WTC11 (cell line): ENCODE data around the gene STK32B.

Source experiments
- ATF2 ChIP-seq: sonication (generic); formaldehyde crosslinking; IDR thresholded peaks from 2 replicates; pipeline ENCODE4 v1.8.1; 2022; ENCODE audit warnings: low read depth, missing genetic modification reagents, borderline replicate concordance
- CTCF ChIP-seq: fragments of 200-600 bp; IDR thresholded peaks from 2 replicates; pipeline ENCODE4 v1.8.0; 2022; ENCODE audit warnings: antibody characterized with exemption
- MAX ChIP-seq: sonication (generic); formaldehyde crosslinking; IDR thresholded peaks from 2 replicates; pipeline ENCODE4 v1.8.0; 2022; ENCODE audit warnings: mild to moderate bottlenecking, missing genetic modification reagents
- NFE2L1 ChIP-seq: sonication (generic); formaldehyde crosslinking; IDR thresholded peaks from 2 replicates; pipeline ENCODE4 v1.8.1; 2023; ENCODE audit warnings: missing genetic modification reagents
- NR2C2 ChIP-seq: sonication (generic); formaldehyde crosslinking; IDR thresholded peaks from 2 replicates; pipeline ENCODE4 v1.8.0; 2022; ENCODE audit warnings: mild to moderate bottlenecking, missing genetic modification reagents
- NR3C1 ChIP-seq: sonication (generic); formaldehyde crosslinking; conservative IDR thresholded peaks from 2 replicates; pipeline ENCODE4 v1.8.1; 2023; ENCODE audit warnings: low read depth, mild to moderate bottlenecking, missing genetic modification reagents
- TEAD4 ChIP-seq: sonication (generic); formaldehyde crosslinking; IDR thresholded peaks from 2 replicates; pipeline ENCODE4 v1.8.0; 2022; ENCODE audit warnings: mild to moderate bottlenecking, missing genetic modification reagents
- ZNF219 ChIP-seq: sonication (generic); formaldehyde crosslinking; IDR thresholded peaks from 2 replicates; pipeline ENCODE4 v1.8.0; 2023; ENCODE audit warnings: missing genetic modification reagents, mild to moderate bottlenecking, borderline replicate concordance
- ZNF281 ChIP-seq: sonication (generic); formaldehyde crosslinking; IDR thresholded peaks from 2 replicates; pipeline ENCODE4 v1.8.0; 2023; ENCODE audit warnings: mild to moderate bottlenecking, missing genetic modification reagents

- TF ChIP-seq NFE2L1, result no peak
- no peak for TF ChIP-seq TEAD4 (CRISPR knock-in tag)
- TF ChIP-seq NR2C2, result no peak
- TF ChIP-seq ZNF281, result no peak
- TF ChIP-seq MAX, result no peak
- no peak for TF ChIP-seq CTCF
- no peak for TF ChIP-seq ATF2
- TF ChIP-seq ZNF219 (CRISPR knock-in tag), result no peak
- no peak for TF ChIP-seq NR3C1 (CRISPR knock-in tag)
Measured at GRCh38 chr4:5510504-5510903, 459.2 kb downstream of the STK32B start.
